ENCODE measurements around the gene PLXNB2. TPM values are rescaled to one million over a fixed set of nuclear protein-coding genes. Genes with fewer than 3 reads are reported as not detected.
A peak's percentile ranks its signal among the peaks of the same experiment; 100 is the strongest.

The PLXNB2 gene
- total RNA-seq, 4 donors from 2014 or later: 115 to 218 (median 154) TPM

DNA sequence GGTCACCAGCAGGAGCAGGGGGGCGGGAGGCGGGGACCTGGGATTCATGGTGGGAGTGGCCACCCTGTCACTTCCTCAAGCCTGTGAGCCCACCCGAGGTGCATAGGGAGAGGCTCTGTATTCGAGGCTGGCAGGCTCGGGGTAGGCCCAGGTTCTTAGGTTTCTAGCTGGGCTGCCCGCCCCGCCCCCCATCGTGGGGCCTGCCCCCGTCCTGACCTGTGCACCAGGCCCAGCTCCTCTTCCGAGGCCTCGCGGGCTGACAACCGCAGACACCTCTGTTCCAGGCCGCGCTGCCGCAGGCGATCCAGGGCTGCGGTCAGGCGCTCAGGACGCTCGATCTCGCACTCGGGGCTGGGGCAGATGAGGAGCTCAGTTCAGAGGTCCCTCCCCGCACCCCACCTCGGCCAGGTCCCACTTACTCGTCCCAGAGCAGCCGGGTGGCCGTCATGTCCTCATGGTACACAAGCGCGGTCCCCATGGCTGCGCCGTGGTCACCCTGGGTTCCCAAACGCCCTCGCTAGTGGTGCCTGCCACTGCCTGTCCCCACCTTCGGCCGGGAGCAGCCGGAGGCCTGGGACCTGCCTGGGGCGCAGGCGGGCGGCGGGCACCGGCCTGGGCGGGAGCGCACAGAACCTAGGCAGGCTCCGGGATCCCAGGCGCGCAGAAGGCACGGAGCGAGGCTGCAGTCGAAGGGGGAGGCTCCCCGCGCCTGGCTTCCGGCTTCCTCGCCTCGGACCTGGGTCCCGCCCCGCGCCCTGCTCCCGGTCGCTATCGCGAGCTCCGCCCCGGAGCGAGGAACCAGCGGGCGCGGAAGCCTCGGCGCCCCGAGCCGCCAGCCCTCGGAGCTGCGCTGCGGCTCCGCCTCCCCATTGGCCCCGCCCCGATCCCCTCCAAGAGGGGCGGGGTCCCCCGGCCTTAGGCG lies 56.6 kb downstream of the PLXNB2 start, which contains the start of gene HDAC10:
HDAC10 (minus strand) TSS at position 711 of the 922 bp plus-strand sequence; CDS start at position 478, 233 bp downstream.
- DNase-seq (ENCODE audit: extremely low spot score): no peak
- TF ChIP-seq POLR2AphosphoS5 (IDR thresholded peaks at IDR 0.05) (peak in 1 of 2 donors; percentile 59), EP300 (IDR thresholded peaks at IDR 0.05) (no peak)

GRCh38 chr22:50250249-50250554 lies 57.2 kb downstream of the PLXNB2 start:
- intact Hi-C loops (cut with DNase I): no loop called here

More for the DNA sequence above, 56.6 kb downstream of the PLXNB2 start, which contains the start of gene HDAC10:
- H3K27ac ChIP-seq (replicated peaks in 1 of 4): peak within 1 kb of the TSS; percentile 72 to 83 (median 78)
- peaks cover 28 to 63% (median 49%) of the 10 kb centered on the region in 4 donors for H3K4me1 ChIP-seq
- H3K9me3 ChIP-seq: no peaks in the 10 kb centered on the region
- WGBS: 0% methylated on average over 3 of the region's 81 CpGs
- intact Hi-C loops (cut with DNase I): no loop called here
- H3K4me3 ChIP-seq: peak within 1 kb of the TSS; percentile 68 to 82 (median 76)
- H3K36me3 ChIP-seq: peaks cover 0 to 29% (median 14%) of the 10 kb centered on the region in 4 donors
- H3K27me3 ChIP-seq: no peaks in the 10 kb centered on the region

GRCh38 chr22:50249341-50250248 lies 57.9 kb downstream of the PLXNB2 start:
- Histone ChIP-seq H3K27ac (replicated peaks in 1 of 4) (no peak overlapping the region), H3K4me3 (peak overlapping the region in 3 of 4 donors; percentile 68 to 82 (median 75)), H3K27me3 (no peaks in the 10 kb centered on the region), H3K36me3 (peaks cover 0 to 22% (median 10%) of the 10 kb centered on the region in 4 donors), H3K9me3 (no peaks in the 10 kb centered on the region), H3K4me1 (peaks cover 34 to 71% (median 55%) of the 10 kb centered on the region in 4 donors)
- TF ChIP-seq POLR2AphosphoS5 (IDR thresholded peaks at IDR 0.05): no peak
- TF ChIP-seq, protein P1, sequence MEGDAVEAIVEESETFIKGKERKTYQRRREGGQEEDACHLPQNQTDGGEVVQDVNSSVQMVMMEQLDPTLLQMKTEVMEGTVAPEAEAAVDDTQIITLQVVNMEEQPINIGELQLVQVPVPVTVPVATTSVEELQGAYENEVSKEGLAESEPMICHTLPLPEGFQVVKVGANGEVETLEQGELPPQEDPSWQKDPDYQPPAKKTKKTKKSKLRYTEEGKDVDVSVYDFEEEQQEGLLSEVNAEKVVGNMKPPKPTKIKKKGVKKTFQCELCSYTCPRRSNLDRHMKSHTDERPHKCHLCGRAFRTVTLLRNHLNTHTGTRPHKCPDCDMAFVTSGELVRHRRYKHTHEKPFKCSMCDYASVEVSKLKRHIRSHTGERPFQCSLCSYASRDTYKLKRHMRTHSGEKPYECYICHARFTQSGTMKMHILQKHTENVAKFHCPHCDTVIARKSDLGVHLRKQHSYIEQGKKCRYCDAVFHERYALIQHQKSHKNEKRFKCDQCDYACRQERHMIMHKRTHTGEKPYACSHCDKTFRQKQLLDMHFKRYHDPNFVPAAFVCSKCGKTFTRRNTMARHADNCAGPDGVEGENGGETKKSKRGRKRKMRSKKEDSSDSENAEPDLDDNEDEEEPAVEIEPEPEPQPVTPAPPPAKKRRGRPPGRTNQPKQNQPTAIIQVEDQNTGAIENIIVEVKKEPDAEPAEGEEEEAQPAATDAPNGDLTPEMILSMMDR (IDR thresholded peaks at IDR 0.05): no peak
- TF ChIP-seq EP300 (IDR thresholded peaks at IDR 0.05): no peak
- TF ChIP-seq POLR2A (IDR thresholded peaks at IDR 0.05; ENCODE audit: low read depth): no peak
- 83% methylated on average over 14 of the region's 32 CpGs for WGBS
- intact Hi-C loops (cut with DNase I): loop anchor here (10.0 kb wide), 1 partner anchor 225 kb away; the partner anchor contains the start of gene SBF1
- no peak for DNase-seq (ENCODE audit: extremely low spot score)

More at GRCh38 chr22:50250249-50250554, 57.2 kb downstream of the PLXNB2 start:
- no peak for DNase-seq (ENCODE audit: extremely low spot score)
- peak overlapping the region; percentile 68 to 82 (median 76) for H3K4me3 ChIP-seq
- H3K36me3 ChIP-seq: peaks cover 0 to 23% (median 12%) of the 10 kb centered on the region in 4 donors
- 87% methylated on average over 10 of the region's 11 CpGs for WGBS
- no peaks in the 10 kb centered on the region for H3K27me3 ChIP-seq
- peak overlapping the region in 3 of 4 donors; percentile 72 to 80 (median 75) for H3K27ac ChIP-seq (replicated peaks in 1 of 4)
- peaks cover 34 to 69% (median 55%) of the 10 kb centered on the region in 4 donors for H3K4me1 ChIP-seq
- TF ChIP-seq, protein P1 (IDR thresholded peaks at IDR 0.05): no peak
- no peak for TF ChIP-seq POLR2AphosphoS5 (IDR thresholded peaks at IDR 0.05)
- TF ChIP-seq POLR2A (IDR thresholded peaks at IDR 0.05; ENCODE audit: low read depth): no peak
- no peak for TF ChIP-seq EP300 (IDR thresholded peaks at IDR 0.05)
- H3K9me3 ChIP-seq: no peaks in the 10 kb centered on the region

DNA sequence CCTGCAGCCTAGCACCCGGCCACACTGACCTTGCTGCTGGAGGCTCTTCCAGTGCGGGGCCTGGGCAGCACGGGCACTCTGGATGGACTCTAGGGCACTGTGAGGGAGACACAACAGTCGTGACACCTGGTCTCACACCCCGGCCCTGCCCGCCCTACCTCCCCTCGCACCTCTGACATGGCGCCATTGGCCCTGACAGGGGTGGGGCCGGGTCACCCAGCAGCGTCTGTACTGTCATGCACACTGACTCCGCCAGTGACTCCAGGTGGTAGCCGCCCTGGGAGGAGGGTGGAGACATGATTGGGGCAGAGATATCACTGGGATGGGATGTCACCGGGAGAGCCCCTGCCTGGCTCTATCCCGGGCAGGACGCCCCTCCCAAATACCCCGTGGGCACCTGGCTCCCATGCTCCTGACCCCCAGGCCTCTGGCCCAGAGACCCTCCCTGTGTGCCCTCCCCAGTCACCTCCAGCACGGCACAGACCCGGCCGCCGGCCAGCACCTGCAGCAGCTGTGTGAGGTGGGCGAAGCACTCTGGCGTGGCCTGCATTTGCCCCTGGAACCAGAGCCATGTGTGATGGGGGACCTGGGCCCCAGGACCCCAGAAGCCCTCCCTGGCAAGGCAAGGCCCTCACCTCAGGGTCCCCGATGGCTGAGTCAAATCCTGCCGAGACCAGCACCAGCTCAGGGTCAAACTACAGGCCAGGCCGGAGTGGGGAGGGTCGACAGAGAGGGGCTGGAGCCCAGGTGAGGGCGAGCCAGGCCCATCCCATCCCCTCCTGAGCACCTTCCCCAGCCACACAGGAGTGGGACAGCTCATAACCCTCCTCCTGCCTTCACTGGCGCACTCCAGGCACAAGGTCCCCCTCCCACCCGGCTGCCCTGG lies 59.0 kb downstream of the PLXNB2 start:
- H3K36me3 ChIP-seq: peaks cover 0 to 22% (median 10%) of the 10 kb centered on the region in 4 donors
- H3K4me1 ChIP-seq: peaks cover 39 to 80% (median 65%) of the 10 kb centered on the region in 4 donors
- TF ChIP-seq, protein P1 (IDR thresholded peaks at IDR 0.05): no peak
- TF ChIP-seq POLR2A (IDR thresholded peaks at IDR 0.05; ENCODE audit: low read depth): no peak
- no peak for TF ChIP-seq POLR2AphosphoS5 (IDR thresholded peaks at IDR 0.05)
- no peak for TF ChIP-seq EP300 (IDR thresholded peaks at IDR 0.05)
- WGBS: 86% methylated on average over 12 of the region's 29 CpGs
- no peak overlapping the region for H3K4me3 ChIP-seq
- no peaks in the 10 kb centered on the region for H3K27me3 ChIP-seq
- DNase-seq (ENCODE audit: extremely low spot score): no peak
- intact Hi-C loops (cut with DNase I): loop anchor here (10.0 kb wide), 1 partner anchor 226 kb away; the partner anchor contains the start of gene SBF1
- no peaks in the 10 kb centered on the region for H3K9me3 ChIP-seq
- no peak overlapping the region for H3K27ac ChIP-seq (replicated peaks in 1 of 4)
